Stimulated activated naive B cell treated with anti-CD40 and anti-IgM and Interleukin-4, amounts not matched to agents 10 μg/mL and 1 μg/mL and 100 μg/mL, for 72 hours (primary cell): ENCODE results near the gene TAOK3.
"Not testable (repeated sequence)": the region's sequence is repeated elsewhere in the genome, so short reads cannot be mapped to it uniquely, and the experiment has no call there.

Experiments
- ATAC-seq, 2 donors: fragments of 150-1000 bp; cut with Tn5 transposase; replicated peaks; 2 replicates each; pipeline ENCODE4 v1.10.0; 2021; ENCODE audit warnings: moderate library complexity in 1 of 2
- DNase-seq: peaks from one replicate; pipeline ENCODE4 v3.0.0; 2021
- H3K27ac Mint-ChIP-seq: one replicate; pipeline ENCODE4 v1.8.0; 2022; ENCODE audit warnings: mild to moderate bottlenecking, mixed read lengths
- H3K27me3 Mint-ChIP-seq, 2 donors: one replicate each; pipeline ENCODE4 v1.8.0; 2022; ENCODE audit warnings: mixed read lengths in 2 of 2
- H3K36me3 Mint-ChIP-seq, 2 donors: one replicate each; pipeline ENCODE4 v1.8.0; 2022; ENCODE audit warnings: mixed read lengths in 2 of 2, mild to moderate bottlenecking in 1 of 2
- H3K4me1 Mint-ChIP-seq, 2 donors: one replicate each; pipeline ENCODE4 v1.8.0; 2022; ENCODE audit warnings: mixed read lengths in 2 of 2, mild to moderate bottlenecking in 1 of 2
- H3K4me3 Mint-ChIP-seq, 2 donors: one replicate each; pipeline ENCODE4 v1.8.0; 2022; ENCODE audit warnings: mild to moderate bottlenecking in 2 of 2, mixed read lengths in 2 of 2, moderate library complexity in 1 of 2
- H3K9me3 Mint-ChIP-seq, 2 donors: one replicate each; pipeline ENCODE4 v1.8.0; 2022; ENCODE audit warnings: mixed read lengths in 2 of 2, mild to moderate bottlenecking in 1 of 2

Gene TAOK3

DNA sequence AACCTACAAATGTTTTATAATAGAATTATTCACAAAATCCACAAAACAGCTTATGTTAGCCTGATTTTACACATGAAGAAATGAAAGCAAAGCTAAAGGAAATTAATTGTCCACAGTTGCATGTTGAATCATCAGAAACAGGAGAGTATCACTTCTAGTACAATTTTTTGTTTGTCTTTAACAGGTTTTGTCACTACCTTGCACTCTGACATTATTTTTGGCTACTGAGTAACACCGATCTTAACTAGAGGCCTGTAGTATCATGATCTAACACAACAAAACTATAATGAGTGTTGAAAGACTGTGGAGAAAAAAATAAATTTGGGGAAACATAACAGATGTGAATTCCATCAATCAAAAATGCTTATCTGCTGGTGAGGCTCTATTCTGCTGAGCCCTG lies 60.1 kb downstream of the TAOK3 start:
- H3K4me3 Mint-ChIP-seq = peak overlapping the region; percentile 11 to 40
- ATAC-seq (peak; percentile 74 to 82), DNase-seq (no peak)
- peaks cover 8 to 30% of the 10 kb centered on the region in 2 donors for H3K36me3 Mint-ChIP-seq
- no peaks in the 10 kb centered on the region for H3K9me3 Mint-ChIP-seq
- peak overlapping the region; percentile 80 for H3K27ac Mint-ChIP-seq
- H3K27me3 Mint-ChIP-seq = no peaks in the 10 kb centered on the region
- peaks cover 23 to 47% of the 10 kb centered on the region in 2 donors for H3K4me1 Mint-ChIP-seq

DNA sequence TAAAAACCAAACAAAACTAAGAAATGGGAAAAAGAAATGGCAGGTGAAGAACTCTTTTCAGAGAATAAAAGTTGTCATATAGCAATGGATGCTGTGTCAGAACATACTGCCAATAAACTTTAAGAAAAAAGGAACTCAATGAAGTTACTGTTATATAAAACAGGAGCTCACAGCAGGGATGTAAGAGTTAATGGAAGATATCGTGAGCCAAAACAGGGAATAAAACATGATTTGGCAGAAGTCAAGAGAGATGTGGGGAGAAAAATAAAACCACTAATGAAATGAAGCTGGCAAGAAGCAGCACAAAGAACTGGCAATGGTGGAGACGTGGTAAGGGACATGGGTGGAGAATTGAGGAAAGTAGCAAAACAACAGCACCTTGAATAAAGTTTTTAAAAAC lies 61.0 kb downstream of the TAOK3 start:
- H3K9me3 Mint-ChIP-seq = no peaks in the 10 kb centered on the region
- peaks cover 3 to 26% of the 10 kb centered on the region in 2 donors for H3K36me3 Mint-ChIP-seq
- H3K4me3 Mint-ChIP-seq = no peak overlapping the region
- no peaks in the 10 kb centered on the region for H3K27me3 Mint-ChIP-seq
- peaks cover 29 to 53% of the 10 kb centered on the region in 2 donors for H3K4me1 Mint-ChIP-seq
- ATAC-seq (no peak), DNase-seq (no peak)
- H3K27ac Mint-ChIP-seq = no peak overlapping the region

GRCh38 chr12:118310320-118310719 lies 62.4 kb downstream of the TAOK3 start:
- Mint-ChIP-seq H3K27me3 (no peaks in the 10 kb centered on the region), H3K4me3 (no peak overlapping the region), H3K4me1 (peaks cover 23 to 57% of the 10 kb centered on the region in 2 donors), H3K36me3 (peaks cover 3 to 16% of the 10 kb centered on the region in 2 donors), H3K9me3 (no peaks in the 10 kb centered on the region), H3K27ac (no peak overlapping the region)
- ATAC-seq (no peak), DNase-seq (no peak)

DNA sequence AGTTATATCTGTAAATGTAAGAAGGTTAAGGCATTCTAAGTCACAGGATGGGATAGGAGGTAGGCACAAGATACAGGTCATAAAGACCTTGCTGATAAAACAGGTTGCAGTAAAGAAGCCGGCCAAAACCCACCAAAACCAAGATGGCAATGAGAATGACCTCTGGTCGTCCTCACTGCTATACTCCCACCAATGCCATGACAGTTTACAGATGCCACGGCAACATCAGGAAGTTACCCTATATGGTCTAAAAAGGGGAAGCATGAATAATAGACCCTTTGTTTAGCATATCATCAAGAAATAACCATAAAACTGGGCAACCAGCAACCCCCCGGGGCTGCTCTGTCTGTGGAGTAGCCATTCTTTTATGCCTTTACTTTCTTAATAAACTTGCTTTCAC lies 64.7 kb downstream of the TAOK3 start:
- H3K27ac Mint-ChIP-seq, H3K4me3 Mint-ChIP-seq: not testable (repeated sequence)
- peak in 1 of 2 donors; percentile 16 for ATAC-seq

GRCh38 chr12:118307069-118307954 lies 65.4 kb downstream of the TAOK3 start:
- H3K36me3 Mint-ChIP-seq = peaks cover 2 to 11% of the 10 kb centered on the region in 2 donors
- H3K9me3 Mint-ChIP-seq = no peaks in the 10 kb centered on the region
- H3K27me3 Mint-ChIP-seq = no peaks in the 10 kb centered on the region
- H3K4me3 Mint-ChIP-seq = peak overlapping the region; percentile 57 to 72
- H3K27ac Mint-ChIP-seq = peak overlapping the region; percentile 84
- ATAC-seq (peak; percentile 85 to 86), DNase-seq (peak; percentile 26)
- H3K4me1 Mint-ChIP-seq = peaks cover 28 to 66% of the 10 kb centered on the region in 2 donors

More for the DNA sequence above, 64.7 kb downstream of the TAOK3 start:
- Mint-ChIP-seq H3K36me3 (peaks cover 0 to 14% of the 10 kb centered on the region in 2 donors), H3K4me1 (peaks cover 28 to 66% of the 10 kb centered on the region in 2 donors)
- H3K27me3 Mint-ChIP-seq, H3K9me3 Mint-ChIP-seq: not testable (repeated sequence)
- peak; percentile 35 for DNase-seq

GRCh38 chr12:118304093-118304492 lies 68.6 kb downstream of the TAOK3 start:
- peak; percentile 70 to 75 for ATAC-seq
- H3K27ac Mint-ChIP-seq = peak overlapping the region; percentile 68
- DNase-seq = no peak
- H3K36me3 Mint-ChIP-seq = peaks cover 2 to 9% of the 10 kb centered on the region in 2 donors
- H3K4me3 Mint-ChIP-seq = peak overlapping the region in 1 of 2 donors; percentile 51
- no peaks in the 10 kb centered on the region for H3K27me3 Mint-ChIP-seq
- H3K4me1 Mint-ChIP-seq = peaks cover 35 to 76% of the 10 kb centered on the region in 2 donors
- no peaks in the 10 kb centered on the region for H3K9me3 Mint-ChIP-seq

DNA sequence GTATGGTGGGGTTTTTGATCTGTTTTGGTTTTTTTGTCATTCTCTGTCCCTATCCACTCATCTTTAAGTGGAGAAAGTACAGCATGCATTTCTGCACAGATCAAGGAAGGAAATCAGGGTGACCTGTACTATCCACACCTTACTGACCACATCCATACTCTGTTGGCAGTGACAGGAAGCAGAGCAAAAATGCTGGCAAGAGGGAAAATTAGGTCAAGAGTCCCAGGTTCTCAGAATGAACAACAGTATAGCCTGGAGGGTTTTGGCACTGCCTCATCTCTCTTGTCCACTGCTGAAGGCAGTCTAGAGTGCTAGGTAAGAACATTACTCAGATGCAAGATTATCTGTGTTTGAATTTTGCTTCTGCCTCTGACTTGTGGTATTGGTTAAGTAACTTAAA lies 70.7 kb downstream of the TAOK3 start:
- no peaks in the 10 kb centered on the region for H3K27me3 Mint-ChIP-seq
- H3K9me3 Mint-ChIP-seq = no peaks in the 10 kb centered on the region
- H3K4me1 Mint-ChIP-seq = peaks cover 32 to 69% of the 10 kb centered on the region in 2 donors
- no peak overlapping the region for H3K27ac Mint-ChIP-seq
- H3K4me3 Mint-ChIP-seq = no peak overlapping the region
- H3K36me3 Mint-ChIP-seq = peaks cover 2 to 12% of the 10 kb centered on the region in 2 donors
- ATAC-seq = no peak
- DNase-seq = no peak

DNA sequence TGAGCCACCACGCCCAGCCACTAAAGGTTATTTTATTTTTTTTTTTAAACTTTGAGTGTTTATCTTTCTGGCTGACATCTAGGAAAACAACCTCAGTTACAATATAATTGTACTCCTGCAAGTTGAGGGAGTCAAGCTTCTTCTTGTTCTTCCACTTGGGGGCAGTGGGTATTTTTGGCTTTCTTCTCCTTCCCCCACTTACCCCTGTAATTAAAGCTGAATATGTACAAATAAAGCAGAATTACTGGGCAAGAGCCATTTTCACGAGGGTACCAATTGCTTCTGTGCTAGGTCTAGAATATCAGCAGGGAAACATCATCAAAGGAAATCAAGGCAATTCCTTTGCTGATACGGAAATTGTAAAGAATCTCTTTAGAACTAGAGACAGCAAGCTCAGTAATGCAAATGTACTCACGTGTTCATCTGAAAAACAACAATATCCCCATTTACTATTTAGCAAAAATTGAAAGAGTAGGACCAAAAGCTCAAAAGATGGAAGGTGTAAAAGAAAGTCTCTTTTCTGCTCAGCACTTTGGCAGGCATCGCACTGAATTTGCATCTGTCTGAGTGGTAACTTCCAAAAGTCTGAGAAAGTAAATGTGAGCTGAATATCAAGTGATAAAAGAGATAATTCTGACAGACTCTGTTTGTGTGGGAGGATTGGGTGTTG lies 72.8 kb downstream of the TAOK3 start:
- H3K27me3 Mint-ChIP-seq = no peaks in the 10 kb centered on the region
- peaks cover 2 to 13% of the 10 kb centered on the region in 2 donors for H3K36me3 Mint-ChIP-seq
- peaks cover 31 to 62% of the 10 kb centered on the region in 2 donors for H3K4me1 Mint-ChIP-seq
- H3K9me3 Mint-ChIP-seq = no peaks in the 10 kb centered on the region
- H3K4me3 Mint-ChIP-seq = no peak overlapping the region
- no peak for DNase-seq
- ATAC-seq = no peak
- H3K27ac Mint-ChIP-seq = peak overlapping the region; percentile 62

DNA sequence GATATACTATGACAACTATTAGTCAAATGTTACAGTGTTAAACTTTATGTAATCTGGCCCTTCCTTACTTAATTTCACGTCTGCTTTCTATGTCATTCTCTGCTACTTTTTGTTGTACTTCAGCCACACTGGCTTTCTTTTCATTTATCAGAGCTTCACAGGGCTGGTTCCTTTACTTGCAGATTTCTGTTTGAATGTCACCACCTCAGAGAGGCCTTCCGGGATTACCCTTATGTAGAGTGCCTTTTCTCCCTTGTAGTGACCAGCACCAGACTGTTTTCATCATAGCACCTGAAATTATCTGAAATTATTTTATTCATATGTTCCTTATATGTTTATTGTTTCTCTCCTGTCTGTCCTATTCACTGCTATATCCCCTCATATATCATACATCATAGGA lies 75.4 kb downstream of the TAOK3 start:
- H3K27ac Mint-ChIP-seq = no peak overlapping the region
- no peak overlapping the region for H3K4me3 Mint-ChIP-seq
- ATAC-seq (peak; percentile 29 to 41), DNase-seq (no peak)
- no peaks in the 10 kb centered on the region for H3K27me3 Mint-ChIP-seq
- no peaks in the 10 kb centered on the region for H3K9me3 Mint-ChIP-seq
- peaks cover 20 to 35% of the 10 kb centered on the region in 2 donors for H3K4me1 Mint-ChIP-seq
- peaks cover 4 to 23% of the 10 kb centered on the region in 2 donors for H3K36me3 Mint-ChIP-seq

GRCh38 chr12:118292836-118293235 lies 79.9 kb downstream of the TAOK3 start:
- no peak for ATAC-seq
- peaks cover 6 to 14% of the 10 kb centered on the region in 2 donors for H3K4me1 Mint-ChIP-seq
- peaks cover 8 to 18% of the 10 kb centered on the region in 2 donors for H3K36me3 Mint-ChIP-seq

GRCh38 chr12:118290130-118290529 lies 82.6 kb downstream of the TAOK3 start:
- no peak overlapping the region for H3K4me3 Mint-ChIP-seq
- ATAC-seq (no peak), DNase-seq (no peak)
- H3K27me3 Mint-ChIP-seq = no peaks in the 10 kb centered on the region
- H3K36me3 Mint-ChIP-seq = peaks cover 19 to 31% of the 10 kb centered on the region in 2 donors
- peaks cover 13 to 22% of the 10 kb centered on the region in 2 donors for H3K4me1 Mint-ChIP-seq
- H3K9me3 Mint-ChIP-seq = no peaks in the 10 kb centered on the region
- H3K27ac Mint-ChIP-seq = peak overlapping the region; percentile 47

More at GRCh38 chr12:118292836-118293235, 79.9 kb downstream of the TAOK3 start:
- H3K4me3 Mint-ChIP-seq = no peak overlapping the region
- no peak for DNase-seq
- H3K27ac Mint-ChIP-seq = no peak overlapping the region
- no peaks in the 10 kb centered on the region for H3K27me3 Mint-ChIP-seq
- no peaks in the 10 kb centered on the region for H3K9me3 Mint-ChIP-seq

DNA sequence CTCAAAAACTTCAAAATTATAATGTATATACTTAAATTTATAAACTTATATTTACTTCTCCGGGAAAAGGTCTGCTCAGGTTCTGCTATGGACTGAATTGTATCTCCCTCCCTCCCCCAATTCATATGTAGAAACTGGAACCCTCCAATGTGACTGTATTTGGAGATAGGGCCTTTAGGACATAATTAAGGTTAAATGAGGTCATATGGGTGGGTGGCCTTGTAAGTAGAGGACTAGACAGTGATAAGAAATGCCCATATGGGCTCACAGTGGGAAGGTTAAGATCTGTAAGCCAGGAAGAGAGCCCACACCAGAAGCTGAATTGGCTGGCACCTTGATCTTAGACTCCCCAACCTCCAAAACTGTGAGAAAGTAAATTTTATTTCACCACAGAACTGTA lies 84.5 kb downstream of the TAOK3 start:
- no peaks in the 10 kb centered on the region for H3K27me3 Mint-ChIP-seq
- peaks cover 19 to 33% of the 10 kb centered on the region in 2 donors for H3K36me3 Mint-ChIP-seq
- no peak for ATAC-seq
- no peak overlapping the region for H3K27ac Mint-ChIP-seq
- peaks cover 14 to 22% of the 10 kb centered on the region in 2 donors for H3K4me1 Mint-ChIP-seq
- DNase-seq = no peak
- H3K4me3 Mint-ChIP-seq = no peak overlapping the region
- H3K9me3 Mint-ChIP-seq = no peaks in the 10 kb centered on the region

DNA sequence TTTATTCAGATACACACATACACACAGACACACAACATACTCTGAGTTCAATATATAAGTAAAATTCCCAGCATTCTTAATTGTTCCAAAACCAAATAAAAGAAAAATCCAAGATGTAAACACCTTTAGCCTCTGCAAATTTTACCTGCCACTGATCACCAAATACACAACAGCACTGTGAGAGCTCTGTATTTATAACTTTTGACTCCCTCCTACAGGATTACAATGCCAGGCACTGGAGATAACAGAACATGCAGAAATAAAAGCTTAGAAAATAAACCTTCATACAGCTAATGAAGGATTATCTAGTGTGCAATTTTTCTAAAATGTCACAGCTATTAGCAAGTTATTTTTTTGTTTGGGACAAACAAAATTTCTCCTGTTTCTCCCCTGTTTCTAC lies 85.0 kb downstream of the TAOK3 start:
- H3K4me1 Mint-ChIP-seq = peaks cover 14 to 22% of the 10 kb centered on the region in 2 donors
- H3K9me3 Mint-ChIP-seq = no peaks in the 10 kb centered on the region
- DNase-seq (no peak), ATAC-seq (no peak)
- peaks cover 19 to 34% of the 10 kb centered on the region in 2 donors for H3K36me3 Mint-ChIP-seq
- no peak overlapping the region for H3K4me3 Mint-ChIP-seq
- H3K27me3 Mint-ChIP-seq = no peaks in the 10 kb centered on the region
- no peak overlapping the region for H3K27ac Mint-ChIP-seq

- H3K4me1 Mint-ChIP-seq = peaks cover 10 to 16% of the 10 kb centered on the region in 2 donors
- peaks cover 0 to 3% of the 10 kb centered on the region in 2 donors for H3K9me3 Mint-ChIP-seq
- no peak for DNase-seq
- H3K27ac Mint-ChIP-seq = no peak overlapping the region
- H3K36me3 Mint-ChIP-seq = peaks cover 29 to 51% of the 10 kb centered on the region in 2 donors
- no peaks in the 10 kb centered on the region for H3K27me3 Mint-ChIP-seq
- no peak for ATAC-seq
- no peak overlapping the region for H3K4me3 Mint-ChIP-seq
Observed at GRCh38 chr12:118282767-118283166, 89.9 kb downstream of the TAOK3 start.
